AG08396 (cell line): Measurements from ENCODE around the gene UVSSA.
"Not testable (repeated sequence)": the region's sequence is repeated elsewhere in the genome, so short reads cannot be mapped to it uniquely, and the experiment has no call there.

ENCODE experiments used
- DNase-seq: peaks from one replicate; pipeline ENCODE4 v3.0.0; 2012; ENCODE audit warnings: low spot score, mixed read lengths

Gene UVSSA

DNA sequence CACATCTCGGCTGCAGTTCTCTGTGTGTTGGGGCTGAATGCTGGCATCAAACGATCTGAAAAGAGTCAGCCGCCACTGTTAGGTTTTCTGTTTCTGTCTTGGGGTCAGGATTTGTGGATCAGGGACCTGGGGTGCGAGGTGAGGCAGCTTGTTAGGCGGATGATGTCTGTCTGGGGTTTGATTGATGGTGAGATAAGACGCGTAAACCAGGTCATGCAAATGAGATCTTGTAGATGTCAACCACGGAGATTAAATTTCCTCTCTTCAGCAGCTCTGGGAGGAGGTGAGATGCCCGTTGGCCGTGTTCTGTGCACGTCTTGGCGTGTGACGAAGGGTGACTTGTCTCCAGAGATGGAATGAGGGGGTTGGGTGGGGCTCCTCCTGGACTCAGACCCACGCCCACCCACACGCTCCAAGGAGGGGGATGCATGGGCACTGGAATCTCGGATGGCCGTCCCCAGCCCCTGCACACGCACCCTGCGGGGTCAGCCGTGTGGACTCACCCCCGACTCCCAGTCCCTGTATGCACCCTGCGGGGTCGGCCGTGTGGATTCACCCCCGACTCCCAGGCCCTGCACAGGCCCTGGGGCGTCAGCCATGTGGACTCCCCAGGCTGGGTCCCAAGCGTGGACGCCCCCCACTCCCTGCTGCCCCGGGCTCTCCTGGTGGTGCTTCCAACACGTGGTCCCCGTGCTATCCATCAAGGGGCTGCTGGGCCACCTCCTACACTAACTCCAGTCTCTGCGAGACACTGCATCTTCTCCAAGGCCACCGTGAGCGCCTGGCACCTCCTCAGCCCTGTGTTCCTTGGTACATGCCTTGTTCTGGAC lies 16.0 kb upstream of the UVSSA start:
- no peak for DNase-seq

DNA sequence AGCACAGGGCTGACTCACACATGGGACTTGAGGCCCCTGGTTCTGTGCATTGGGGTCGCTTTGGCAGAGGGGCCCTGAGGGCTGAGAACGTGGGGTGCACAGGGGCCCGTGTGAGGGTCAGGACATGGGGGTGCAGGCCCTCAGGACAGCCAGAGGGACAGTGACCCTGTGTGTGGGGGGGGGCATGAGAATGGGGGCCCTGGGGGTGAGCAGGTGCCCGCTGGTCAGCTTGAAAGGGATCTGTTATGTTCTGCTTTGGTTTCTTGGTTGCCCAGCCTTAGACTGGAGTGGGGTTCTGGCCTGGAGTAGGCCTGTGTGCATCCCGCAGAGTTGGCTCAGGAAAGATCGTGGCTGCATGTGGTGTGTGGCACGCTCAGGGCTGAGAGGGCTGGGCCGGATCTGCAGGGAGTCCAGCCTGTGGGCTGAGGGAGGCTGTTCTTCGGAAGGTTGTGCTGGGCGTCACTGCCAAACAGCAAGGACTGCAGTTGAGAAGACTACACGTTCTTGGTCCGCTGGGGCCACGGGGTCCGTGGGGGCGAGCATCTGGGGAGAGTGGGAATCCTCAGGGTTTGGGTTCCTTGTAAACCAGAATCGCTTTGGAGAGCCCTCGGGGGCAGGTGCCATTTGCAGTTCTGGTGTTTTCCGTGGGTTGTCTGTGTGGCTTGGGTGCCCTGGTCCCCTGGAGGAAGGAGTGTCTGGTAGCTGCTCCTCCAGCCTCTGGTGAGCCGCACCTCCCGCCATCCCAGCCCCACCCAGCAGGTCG lies 15.2 kb upstream of the UVSSA start:
- DNase-seq, result no peak

GRCh38 chr4:1332686-1333085 lies 14.3 kb upstream of the UVSSA start:
- DNase-seq, result no peak

DNA sequence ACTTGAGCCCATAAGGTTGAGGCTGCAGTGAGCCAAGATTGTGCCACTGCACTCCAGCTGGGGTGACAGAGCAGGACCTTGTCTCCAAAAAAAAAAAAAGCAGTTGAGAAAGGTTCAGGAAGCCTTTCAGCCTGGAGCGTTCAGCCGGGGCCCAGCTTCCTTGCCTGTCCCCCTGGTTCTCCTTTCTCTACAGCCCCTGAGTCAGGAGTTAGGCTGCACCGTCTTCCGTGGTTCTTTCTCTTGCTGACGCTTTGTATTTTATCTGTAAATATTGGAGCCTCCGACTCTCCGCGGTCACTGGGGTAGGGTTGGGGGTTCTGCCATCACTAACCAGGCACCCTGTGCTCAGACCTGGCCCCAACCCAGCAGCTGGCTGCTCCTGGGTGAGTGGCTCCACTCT lies 13.8 kb upstream of the UVSSA start:
- DNase-seq, result no peak

DNA sequence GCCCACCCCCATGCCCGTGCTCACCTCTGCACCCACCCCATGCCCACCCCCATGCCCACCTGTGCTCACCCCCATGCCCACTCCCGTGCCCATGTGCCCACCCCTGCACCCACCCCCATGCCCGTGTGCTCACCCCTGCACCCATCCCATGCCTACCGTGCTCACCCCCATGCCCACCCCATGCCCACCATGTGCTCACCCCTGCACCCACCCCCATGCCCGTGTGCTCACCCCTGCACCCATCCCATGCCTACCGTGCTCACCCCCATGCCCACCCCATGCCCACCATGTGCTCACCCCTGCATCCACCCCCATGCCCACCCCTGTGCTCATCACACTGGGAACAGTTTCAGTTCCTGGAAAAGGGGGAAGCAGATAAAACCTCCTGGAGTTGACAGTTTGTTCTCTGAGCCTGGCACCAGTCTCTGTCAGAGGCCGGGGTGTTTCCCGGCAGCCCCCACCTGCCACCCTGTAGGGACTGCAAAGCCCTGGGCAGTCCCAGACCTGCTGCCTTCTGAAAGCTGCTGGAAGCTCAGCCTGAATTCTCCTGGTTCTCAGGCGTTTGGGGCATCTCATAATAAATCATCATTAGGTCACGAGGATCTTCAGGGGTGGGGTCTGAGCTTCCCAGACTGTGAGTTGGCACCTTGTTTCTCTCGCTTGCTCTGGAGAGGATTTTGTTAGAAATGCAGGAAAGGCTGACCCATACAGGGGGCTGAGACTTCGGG lies 13.0 kb upstream of the UVSSA start:
- DNase-seq, result not testable (repeated sequence)

- no peak for DNase-seq
These were observed 12.5 kb upstream of the UVSSA start for GRCh38 chr4:1334579-1334895.

DNA sequence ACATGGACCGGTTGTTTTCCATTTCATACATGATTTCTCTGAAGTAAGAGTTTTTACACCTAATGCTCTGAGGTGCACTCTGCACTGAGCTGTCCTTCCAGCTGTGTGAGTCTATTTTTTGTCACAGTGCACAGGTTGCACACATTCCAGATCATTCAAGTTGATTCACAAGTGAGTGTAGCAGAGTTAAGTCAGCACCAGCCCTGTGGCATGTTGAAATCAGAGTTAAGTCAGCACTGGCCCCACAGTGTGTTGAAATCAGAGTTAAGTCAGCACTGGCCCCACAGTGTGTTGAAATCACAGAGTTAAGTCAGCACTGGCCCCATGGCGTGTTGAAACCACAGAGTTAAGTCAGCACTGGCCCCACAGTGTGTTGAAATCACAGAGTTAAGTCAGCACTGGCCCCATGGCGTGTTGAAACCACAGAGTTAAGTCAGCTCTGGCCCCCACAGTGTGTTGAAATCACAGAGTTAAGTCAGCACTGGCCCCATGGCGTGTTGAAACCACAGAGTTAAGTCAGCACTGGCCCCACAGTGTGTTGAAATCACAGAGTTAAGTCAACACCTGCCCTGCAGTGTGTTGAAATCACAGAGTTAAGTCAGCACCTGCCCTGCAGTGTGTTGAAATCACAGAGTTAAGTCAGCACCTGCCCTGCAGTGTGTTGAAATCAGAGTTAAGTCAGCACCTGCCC lies 11.7 kb upstream of the UVSSA start:
- DNase-seq, result not testable (repeated sequence)

DNA sequence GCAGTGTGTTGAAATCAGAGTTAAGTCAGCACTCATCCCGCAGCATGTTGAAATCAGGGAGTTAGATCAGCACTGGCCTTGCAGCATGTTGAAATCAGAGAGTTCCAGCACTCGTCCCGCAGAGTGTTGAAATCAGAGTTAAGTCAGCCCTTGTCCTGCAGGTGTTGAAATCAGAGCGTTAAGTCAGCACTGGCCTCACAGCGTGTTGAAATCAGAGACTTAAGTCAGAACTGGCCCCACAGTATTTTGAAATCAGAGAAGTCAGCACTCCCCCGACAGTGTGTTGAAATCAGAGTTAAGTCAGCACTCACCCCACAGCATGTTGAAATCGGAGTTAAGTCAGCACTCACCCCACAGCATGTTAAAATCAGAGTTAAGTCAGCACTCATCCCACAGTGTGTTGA lies 10.9 kb upstream of the UVSSA start:
- DNase-seq, result no peak

GRCh38 chr4:1337376-1337831 lies 9.6 kb upstream of the UVSSA start:
- DNase-seq, result peak; percentile 46

DNA sequence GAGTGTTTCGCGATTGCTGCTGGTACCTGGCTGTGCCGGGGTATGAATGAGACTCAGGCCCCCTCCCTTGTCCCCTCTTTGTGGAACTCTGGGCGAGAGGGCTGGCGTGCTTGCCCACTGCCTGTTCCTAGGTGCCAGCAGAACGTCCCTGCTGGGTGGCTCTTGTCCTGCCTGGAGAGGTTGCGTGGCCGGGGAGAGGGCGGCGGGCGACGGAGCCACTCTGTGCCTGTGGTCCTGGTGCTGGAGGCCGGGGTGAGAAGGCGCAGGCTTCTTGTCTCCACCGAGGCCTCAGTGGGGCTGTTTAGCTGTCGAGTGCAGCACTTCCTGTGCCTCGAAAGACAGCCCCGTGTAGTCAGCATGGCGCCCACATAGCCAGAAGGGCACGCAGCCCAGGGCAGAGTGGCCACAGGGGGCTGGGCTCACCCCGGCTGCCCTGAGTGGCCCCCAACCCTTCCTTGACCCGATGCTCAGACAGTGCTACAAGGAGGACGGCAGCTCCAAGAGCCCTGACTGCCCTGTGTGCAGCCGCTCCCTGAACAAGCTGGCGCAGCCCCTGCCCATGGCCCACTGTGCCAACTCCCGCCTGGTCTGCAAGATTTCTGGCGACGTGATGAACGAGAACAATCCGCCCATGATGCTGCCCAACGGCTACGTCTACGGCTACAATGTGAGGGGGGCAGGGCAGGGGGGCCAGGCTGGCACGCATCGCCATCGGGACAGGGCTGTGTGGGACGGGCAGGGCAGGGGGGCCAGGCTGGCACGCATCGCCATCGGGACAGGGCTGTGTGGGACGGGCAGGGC lies 8.9 kb upstream of the UVSSA start:
- DNase-seq, result no peak

DNA sequence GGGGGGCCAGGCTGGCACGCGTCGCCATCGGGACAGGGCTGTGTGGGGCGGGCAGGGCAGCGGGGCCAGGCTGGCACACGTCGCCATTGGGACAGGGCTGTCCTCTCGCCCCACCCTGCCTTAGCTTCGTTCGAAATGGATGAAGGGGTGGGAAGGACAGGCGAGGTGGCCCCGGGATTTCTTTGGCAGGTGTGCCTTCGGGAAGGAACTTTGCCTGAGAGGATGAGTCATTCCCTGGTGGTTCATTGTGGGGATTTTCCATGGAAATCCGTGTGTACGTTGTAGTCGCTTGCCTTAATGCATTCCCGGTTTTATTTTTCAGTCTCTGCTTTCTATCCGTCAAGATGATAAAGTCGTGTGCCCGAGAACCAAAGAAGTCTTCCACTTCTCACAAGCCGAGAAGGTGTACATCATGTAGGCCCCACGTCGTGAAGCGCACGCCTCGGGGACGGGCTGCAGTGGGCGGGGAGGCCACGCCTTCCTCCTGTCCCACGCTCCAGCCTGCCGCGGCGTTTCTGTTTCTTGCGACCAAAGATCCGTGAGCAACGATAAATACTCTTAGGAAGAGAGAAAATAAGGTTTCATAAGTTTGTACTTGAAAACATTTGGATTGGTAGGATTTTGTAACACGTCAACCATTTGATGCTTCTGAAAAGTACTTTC lies 8.1 kb upstream of the UVSSA start:
- no peak for DNase-seq

- no peak for DNase-seq
These were observed 7.5 kb upstream of the UVSSA start for GRCh38 chr4:1339489-1339888.

DNA sequence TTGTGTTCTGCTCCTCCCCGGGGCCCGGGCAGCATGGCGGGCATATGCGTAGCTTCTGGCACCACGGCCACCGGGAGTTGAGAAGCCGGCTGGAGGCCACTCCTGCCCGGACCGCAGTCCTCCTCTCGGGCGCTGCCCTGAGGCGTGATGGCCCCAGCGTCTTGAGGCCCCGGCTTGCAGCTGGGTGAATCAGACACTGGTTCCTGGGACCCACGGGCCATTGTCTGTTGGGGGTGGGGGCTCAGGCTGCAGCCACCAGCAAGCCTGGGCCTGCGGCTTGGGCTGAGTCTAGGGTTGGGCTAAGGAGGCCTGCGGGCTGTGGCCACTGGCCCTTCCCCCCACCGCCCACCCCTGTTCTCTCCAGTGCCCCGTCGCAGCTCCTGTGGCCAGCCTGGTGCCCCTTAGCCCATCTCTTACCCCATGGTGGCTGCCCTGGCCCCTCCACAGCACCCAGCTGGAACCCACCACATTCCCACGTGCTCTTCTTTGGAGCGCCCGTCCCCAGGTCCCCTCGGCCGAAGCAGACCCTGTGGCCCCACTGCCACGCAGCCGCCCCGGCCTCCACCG lies 6.7 kb upstream of the UVSSA start:
- no peak for DNase-seq

GRCh38 chr4:1340861-1341260 lies 6.1 kb upstream of the UVSSA start:
- DNase-seq, result no peak

- DNase-seq, result no peak
These were observed 5.0 kb upstream of the UVSSA start for GRCh38 chr4:1342003-1342402.

DNA sequence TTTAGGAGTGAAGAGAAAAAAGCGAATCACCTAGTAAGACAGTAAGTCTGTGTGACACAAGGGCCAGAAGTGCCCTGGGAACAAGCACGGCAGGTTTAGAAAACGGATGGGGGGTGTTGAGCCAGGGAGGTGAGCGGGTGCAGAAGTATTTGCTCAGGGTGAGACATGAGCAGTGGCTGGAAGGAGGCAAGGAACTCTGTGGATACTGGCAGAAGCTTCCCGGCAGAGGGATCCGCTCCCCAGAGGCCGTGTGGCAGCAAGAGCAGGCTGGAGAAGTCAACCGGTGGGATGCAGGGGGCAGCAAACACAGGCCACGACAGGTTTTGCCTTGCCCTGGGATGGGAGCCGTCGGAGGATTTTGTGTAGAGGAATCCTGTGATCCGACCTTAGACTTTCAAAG lies 2.3 kb upstream of the UVSSA start:
- DNase-seq, result no peak

- DNase-seq, result peak; percentile 66
These were observed 866 bp upstream of the UVSSA start for GRCh38 chr4:1345903-1346780.

DNA sequence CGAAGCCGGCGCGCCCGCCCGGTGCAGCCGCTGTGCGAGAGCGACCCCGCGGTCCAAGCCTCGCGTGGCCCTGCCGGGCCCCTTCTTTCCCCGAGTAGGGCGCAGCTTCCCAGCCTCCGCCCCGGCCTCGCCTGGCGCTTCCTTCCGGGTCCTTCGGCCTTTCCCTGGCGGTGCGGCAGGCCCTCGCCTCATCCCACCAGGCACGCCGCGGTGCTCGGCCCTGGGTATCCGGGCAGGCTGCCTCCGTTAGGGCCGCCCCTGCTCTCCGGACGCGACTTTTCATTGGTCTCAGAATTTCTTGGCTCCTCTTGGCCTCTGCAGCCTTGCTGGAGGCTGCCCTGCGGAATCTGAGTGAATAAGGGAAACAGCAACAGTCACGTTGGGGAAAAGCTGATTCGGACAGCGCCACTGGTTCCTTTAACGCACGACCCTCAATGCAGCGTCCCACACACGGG lies 429 bp downstream of the UVSSA start:
- peak; percentile 92 for DNase-seq

DNA sequence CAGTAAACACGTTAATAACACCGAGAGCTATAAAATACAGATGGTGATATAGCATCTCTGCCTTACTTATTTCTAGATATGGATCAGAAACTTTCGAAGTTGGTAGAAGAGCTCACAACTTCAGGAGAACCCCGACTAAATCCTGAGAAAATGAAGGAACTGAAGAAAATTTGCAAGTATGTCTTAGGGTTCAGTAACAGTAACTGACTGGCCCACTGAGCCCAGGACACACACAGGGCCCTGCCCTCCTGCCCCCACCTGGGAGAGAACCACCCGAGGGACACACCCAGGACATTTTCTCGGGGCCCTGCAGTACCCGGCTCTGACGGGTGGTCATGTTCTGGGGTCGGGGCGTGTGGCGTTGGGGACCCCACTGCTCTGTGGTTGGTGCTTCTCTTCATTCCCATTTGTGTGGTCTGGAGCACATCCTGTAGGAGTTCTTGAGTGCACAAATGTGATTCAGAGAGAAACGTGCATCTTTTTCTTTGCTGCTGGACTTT lies 1.1 kb downstream of the UVSSA start:
- DNase-seq, result no peak
